ENCODE measurements around the gene VAV2.

DNA sequence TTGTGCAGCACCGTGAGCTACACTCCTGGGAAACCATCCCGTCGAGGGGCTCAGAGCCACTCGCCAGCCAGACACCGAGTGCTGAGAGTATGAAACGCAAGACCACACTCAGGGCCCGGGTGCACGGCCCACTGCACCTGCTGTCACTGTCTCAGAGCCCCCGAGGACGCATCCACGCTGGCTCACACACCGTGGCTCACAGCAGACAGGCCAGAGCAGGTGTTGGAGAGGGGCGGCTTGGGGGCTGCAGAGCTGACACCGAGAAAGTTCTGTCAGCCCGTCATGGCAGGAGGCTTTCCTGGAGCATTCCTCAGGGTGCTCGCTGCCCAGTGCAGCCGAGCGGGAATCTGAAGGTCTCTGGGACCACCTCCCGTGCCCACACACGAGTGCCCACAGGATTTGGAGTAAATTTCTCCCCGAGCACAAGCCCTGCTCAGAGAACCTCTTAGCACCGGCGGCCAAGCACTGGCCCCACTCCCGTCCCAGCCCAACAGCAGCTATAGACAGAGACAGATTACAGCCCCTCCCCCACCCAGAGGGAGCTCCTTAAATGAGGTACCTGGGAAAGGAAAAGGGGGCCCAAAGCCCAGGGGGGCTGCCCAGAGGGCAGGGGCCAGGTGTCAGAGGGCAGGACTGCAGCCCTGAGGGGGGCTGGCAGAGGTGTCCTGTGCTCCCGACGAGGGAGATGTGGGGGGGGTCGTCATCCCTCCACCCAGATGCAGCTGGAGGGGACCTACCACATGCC, 197.9 kb downstream of the VAV2 start:
- TF ChIP-seq CTCF (IDR thresholded peaks at IDR 0.05; ENCODE audit: insufficient read depth, low read length, poor library complexity, severe bottlenecking), result no peak
- TF ChIP-seq EZH2phosphoT487 (conservative IDR thresholded peaks at IDR 0.05; ENCODE audit: low read length), result no peak
